HepG2 (cell line): Measurements from ENCODE around the gene SLC7A11. TPM values are rescaled to one million over a fixed set of nuclear protein-coding genes. Genes with fewer than 3 reads are reported as not detected.
A peak's percentile ranks its signal among the peaks of the same experiment; 100 is the strongest.

Experiments used
- CAMTA2 ChIP-seq: sonication (generic); formaldehyde crosslinking; IDR thresholded peaks from 2 replicates; pipeline ENCODE4 v1.4.0; 2020; ENCODE audit warnings: mild to moderate bottlenecking, missing genetic modification reagents, borderline replicate concordance
- GRHL1 ChIP-seq: sonication (generic); formaldehyde crosslinking; conservative IDR thresholded peaks from 2 replicates; pipeline ENCODE4 v1.8.0; 2022; ENCODE audit warnings: missing genetic modification reagents
- HDAC1 ChIP-seq: sonication (generic); formaldehyde crosslinking; IDR thresholded peaks from 2 replicates; pipeline ENCODE4 v1.5.1; 2020; ENCODE audit warnings: mild to moderate bottlenecking, missing genetic modification reagents
- HIC2 ChIP-seq: sonication (generic); formaldehyde crosslinking; IDR thresholded peaks from 2 replicates; pipeline ENCODE4 v1.9.0; 2022; ENCODE audit warnings: low read depth, missing genetic modification reagents
- IRX3 ChIP-seq: sonication (generic); formaldehyde crosslinking; IDR thresholded peaks from 2 replicates; pipeline ENCODE4 v1.8.1; 2023; ENCODE audit warnings: mild to moderate bottlenecking, low read depth, missing genetic modification reagents, borderline replicate concordance
- MAZ ChIP-seq, 2 experiments: sonication (generic) in 1 of 2; formaldehyde crosslinking in 1 of 2; IDR thresholded peaks; 2 replicates each; pipeline versions ENCODE4 v1.5.0 to v1.6.1; 2012 to 2020; ENCODE audit warnings: low read depth in 2 of 2, mild to moderate bottlenecking in 2 of 2, borderline replicate concordance in 1 of 2, improper control_type of control experiment in 1 of 2, low read length in 1 of 2, missing genetic modification reagents in 1 of 2, moderate library complexity in 1 of 2
- NRL ChIP-seq: sonication (generic); formaldehyde crosslinking; IDR thresholded peaks from 2 replicates; pipeline ENCODE4 v1.5.0; 2020; ENCODE audit warnings: missing genetic modification reagents, mild to moderate bottlenecking, moderate library complexity, borderline replicate concordance
- POGK ChIP-seq: sonication (generic); formaldehyde crosslinking; conservative IDR thresholded peaks from 2 replicates; pipeline ENCODE4 v1.8.0; 2022; ENCODE audit warnings: mild to moderate bottlenecking, moderate library complexity, missing genetic modification reagents
- PPARG ChIP-seq: conservative IDR thresholded peaks from 2 replicates; pipeline ENCODE4 v1.6.1; 2016; ENCODE audit warnings: missing biosample characterization, missing genetic modification reagents
- RAD21 ChIP-seq: fragments of 450-650 bp; formaldehyde crosslinking; IDR thresholded peaks from 2 replicates; pipeline ENCODE4 v1.5.0; 2020; ENCODE audit warnings: mild to moderate bottlenecking
- SALL1 ChIP-seq: sonication (generic); formaldehyde crosslinking; IDR thresholded peaks from 2 replicates; pipeline ENCODE4 v1.8.0; 2022; ENCODE audit warnings: mild to moderate bottlenecking, missing genetic modification reagents
- ZBTB25 ChIP-seq: IDR thresholded peaks from 2 replicates; pipeline ENCODE4 v1.6.1; 2018; ENCODE audit warnings: missing genetic modification reagents
- ZNF468 ChIP-seq: sonication (generic); formaldehyde crosslinking; IDR thresholded peaks from 2 replicates; pipeline ENCODE4 v1.8.0; 2022; ENCODE audit warnings: mild to moderate bottlenecking, moderate library complexity, missing genetic modification reagents
- ZNF570 ChIP-seq: sonication (generic); formaldehyde crosslinking; IDR thresholded peaks from 2 replicates; pipeline ENCODE4 v1.4.0; 2020; ENCODE audit warnings: mild to moderate bottlenecking, missing genetic modification reagents, borderline replicate concordance
- ZNF652 ChIP-seq: IDR thresholded peaks from 2 replicates; pipeline ENCODE4 v1.6.1; 2016; ENCODE audit warnings: low read depth, borderline replicate concordance
- ZNF687 ChIP-seq: sonication (generic); formaldehyde crosslinking; IDR thresholded peaks from 2 replicates; pipeline ENCODE4 v1.5.1; 2020; ENCODE audit warnings: mild to moderate bottlenecking, missing genetic modification reagents, moderate library complexity
- polyA plus RNA-seq, 8 experiments: library from polyadenylated mRNA; depleted of rRNA in 3 of 8; stranded (reverse) in 7 of 8; unstranded in 1 of 8; fragments of >200 nt; fragmentation: Illumina TruSeq in 4 of 8; extraction: Trizol in 4 of 8; gene quantifications; 2 replicates each; pipeline versions ENCODE4 v1.2.1 to v1.2.3, GENCODE V29; 2011 to 2016; ENCODE audit warnings: low read depth in 4 of 8, missing spikeins in 1 of 8, mixed read lengths in 1 of 8; ENCODE audit not compliant: insufficient read depth in 1 of 8
- total RNA-seq, 5 experiments: library from RNA; depleted of rRNA; stranded (reverse); fragments of >200 nt; fragmentation: Illumina TruSeq; extraction: Trizol; gene quantifications; 2 replicates each; pipeline ENCODE4 v1.2.3, GENCODE V29; 2016; ENCODE audit warnings: low read depth in 1 of 5

SLC7A11 gene
- total and polyA plus RNA-seq, 2 of the 13 experiments (the other 11 are each of a cell fraction or from before 2014, with no cell fraction given): 15.7 to 17.5 TPM

GRCh38 chr4:138241281-138242075 is 671 bp downstream of the SLC7A11 start (continued):
- TF ChIP-seq ZNF468 (CRISPR knock-in tag) (no peak), PPARG (CRISPR knock-in tag) (no peak), ZBTB25 (CRISPR knock-in tag) (no peak; the same call in 1 of the 2 replicates), SALL1 (CRISPR knock-in tag) (peak; percentile 13; the same call in 1 of the 2 replicates), MAZ (IDR thresholded peaks at IDR 0.05; ENCODE audit: borderline replicate concordance, low read depth, low read length) (no peak), MAZ (CRISPR knock-in tag; IDR thresholded peaks at IDR 0.05; ENCODE audit: low read depth) (no peak), ZNF652 (CRISPR knock-in tag) (peak; percentile 62), HIC2 (CRISPR knock-in tag) (no peak), RAD21 (CRISPR knock-in tag) (no peak), POGK (CRISPR knock-in tag) (0 out of 2 replicates have a peak, but pooled peaks have one; percentile 44), HDAC1 (CRISPR knock-in tag) (peak; percentile 31; the same call in 1 of the 2 replicates), IRX3 (CRISPR knock-in tag) (no peak), GRHL1 (CRISPR knock-in tag) (no peak), ZNF687 (CRISPR knock-in tag) (peak; percentile 23; the same call in 1 of the 2 replicates), CAMTA2 (CRISPR knock-in tag) (no peak), ZNF570 (CRISPR knock-in tag) (no peak), NRL (no peak)
